NCI-H2107 treated with DMSO at 0.1 percent for 48 hours (cell line): ENCODE results near the gene ARHGEF2.
"Not testable (repeated sequence)": the region's sequence is repeated elsewhere in the genome, so short reads cannot be mapped to it uniquely, and the experiment has no call there.

Source experiments
- DNase-seq: peaks from one replicate; lab custom pipeline; 2025; ENCODE audit not compliant: unreplicated experiment; lab: John Stamatoyannopoulos, UW

The ARHGEF2 gene

DNA sequence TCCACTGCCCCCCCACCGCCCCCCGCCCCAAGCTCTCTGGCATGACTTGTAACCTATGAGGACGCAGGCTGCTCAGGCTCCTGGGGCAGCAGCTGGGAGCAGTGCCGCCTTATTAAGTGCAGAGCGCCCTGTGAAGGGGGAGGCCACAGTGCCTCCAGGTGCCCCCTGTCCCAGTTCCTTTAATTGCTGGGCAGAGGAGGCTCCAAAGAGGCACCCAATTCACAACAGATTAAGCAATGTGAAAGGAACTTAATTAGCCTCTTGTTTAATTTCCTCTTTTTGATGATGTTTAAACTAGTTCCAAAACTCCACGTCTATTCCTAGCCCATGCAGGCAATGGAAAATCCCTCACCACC is 33.9 kb downstream of the ARHGEF2 start:
- DNase-seq, result peak; percentile 36

DNA sequence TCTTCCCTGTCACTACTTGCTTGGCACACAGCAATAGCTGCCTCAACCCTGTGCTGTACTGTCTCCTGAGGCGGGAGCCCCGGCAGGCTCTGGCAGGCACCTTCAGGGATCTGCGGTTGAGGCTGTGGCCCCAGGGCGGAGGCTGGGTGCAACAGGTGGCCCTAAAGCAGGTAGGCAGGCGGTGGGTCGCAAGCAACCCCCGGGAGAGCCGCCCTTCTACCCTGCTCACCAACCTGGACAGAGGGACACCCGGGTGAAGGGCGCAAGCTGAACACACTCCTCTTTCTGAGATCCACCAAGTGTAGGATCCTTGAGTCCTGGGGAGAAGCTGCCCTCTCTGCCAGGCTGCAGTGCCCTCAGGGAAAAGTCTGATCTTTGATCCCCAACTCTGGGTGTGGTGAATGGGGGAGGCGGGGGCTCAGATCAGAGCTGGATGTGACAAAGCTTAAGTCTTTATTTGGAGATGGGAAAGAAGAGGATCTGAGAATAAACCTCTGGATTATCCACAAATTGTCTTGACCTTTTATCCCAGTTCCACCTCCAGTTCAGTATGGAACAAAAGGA is 35.7 kb downstream of the ARHGEF2 start:
- DNase-seq, result no peak

DNA sequence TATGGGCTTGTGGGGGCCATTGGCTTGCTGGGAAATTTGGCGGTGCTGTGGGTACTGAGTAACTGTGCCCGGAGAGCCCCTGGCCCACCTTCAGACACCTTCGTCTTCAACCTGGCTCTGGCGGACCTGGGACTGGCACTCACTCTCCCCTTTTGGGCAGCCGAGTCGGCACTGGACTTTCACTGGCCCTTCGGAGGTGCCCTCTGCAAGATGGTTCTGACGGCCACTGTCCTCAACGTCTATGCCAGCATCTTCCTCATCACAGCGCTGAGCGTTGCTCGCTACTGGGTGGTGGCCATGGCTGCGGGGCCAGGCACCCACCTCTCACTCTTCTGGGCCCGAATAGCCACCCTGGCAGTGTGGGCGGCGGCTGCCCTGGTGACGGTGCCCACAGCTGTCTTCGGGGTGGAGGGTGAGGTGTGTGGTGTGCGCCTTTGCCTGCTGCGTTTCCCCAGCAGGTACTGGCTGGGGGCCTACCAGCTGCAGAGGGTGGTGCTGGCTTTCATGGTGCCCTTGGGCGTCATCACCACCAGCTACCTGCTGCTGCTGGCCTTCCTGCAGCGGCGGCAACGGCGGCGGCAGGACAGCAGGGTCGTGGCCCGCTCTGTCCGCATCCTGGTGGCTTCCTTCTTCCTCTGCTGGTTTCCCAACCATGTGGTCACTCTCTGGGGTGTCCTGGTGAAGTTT is 36.4 kb downstream of the ARHGEF2 start:
- no peak for DNase-seq

DNA sequence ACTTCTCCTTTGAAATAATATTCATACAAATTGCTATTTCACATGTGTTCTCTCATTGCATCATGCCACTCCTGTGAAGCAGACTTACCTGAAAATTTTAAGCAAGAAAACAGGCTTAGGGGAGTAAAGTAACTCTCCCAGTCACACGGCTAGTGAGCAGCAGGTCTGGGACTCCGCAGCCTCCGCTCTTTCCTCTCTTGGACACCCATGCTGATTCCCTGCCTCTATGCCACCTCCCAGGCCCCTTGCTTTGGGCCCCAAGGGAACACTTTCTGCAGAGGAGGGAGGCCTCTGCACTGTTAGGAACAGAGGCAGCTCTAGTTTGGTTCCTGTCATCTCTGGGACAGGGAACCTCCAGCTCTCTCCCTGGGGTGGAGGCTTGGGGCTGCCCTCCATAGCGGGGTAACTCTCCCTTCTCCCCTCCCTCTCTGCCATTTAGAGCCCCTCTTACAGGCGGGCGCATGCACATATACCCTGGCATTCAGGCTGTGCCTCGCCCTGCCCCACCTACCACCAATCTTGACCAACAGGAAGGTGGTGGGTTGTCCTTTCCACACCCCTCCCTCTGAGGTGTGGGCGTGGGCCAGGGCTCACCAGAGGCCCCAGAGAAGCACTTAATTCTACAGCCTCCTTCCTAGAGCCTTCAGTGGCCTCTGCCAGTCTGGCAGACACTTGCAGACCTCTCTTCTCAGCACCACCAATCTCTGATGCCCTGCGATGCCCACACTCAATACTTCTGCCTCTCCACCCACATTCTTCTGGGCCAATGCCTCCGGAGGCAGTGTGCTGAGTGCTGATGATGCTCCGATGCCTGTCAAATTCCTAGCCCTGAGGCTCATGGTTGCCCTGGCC is 37.1 kb downstream of the ARHGEF2 start, which contains the start of gene RXFP4:
TSS of gene RXFP4 (plus strand) at position 646 of the 852 bp plus-strand sequence. CDS start at position 718, 72 bp downstream.
- DNase-seq, result no peak

DNA sequence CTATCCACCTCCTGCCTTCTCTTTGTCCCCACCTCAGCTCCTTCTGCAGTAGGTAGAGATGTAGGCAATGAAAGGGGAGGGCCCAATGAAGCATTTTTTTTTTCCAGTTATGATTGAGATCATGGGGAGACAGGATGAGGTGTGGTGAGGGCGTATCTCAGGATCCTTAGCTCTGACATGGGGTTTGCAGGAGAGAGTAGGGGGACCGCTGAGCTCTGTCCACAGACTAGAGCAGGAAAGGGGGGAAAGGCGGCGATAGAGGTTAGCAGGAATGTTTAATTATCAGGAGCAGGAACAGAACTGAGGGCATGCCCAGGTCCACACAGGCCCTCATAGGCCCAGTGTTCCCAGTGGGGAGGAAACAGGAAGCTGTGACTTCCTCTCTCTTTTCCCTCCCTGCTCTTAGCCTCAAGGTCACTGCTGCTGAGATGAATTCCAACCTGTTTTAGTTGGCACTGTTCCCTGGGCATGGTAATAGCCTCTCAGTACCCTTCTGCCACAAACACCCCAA is 37.8 kb downstream of the ARHGEF2 start:
- DNase-seq, result no peak

DNA sequence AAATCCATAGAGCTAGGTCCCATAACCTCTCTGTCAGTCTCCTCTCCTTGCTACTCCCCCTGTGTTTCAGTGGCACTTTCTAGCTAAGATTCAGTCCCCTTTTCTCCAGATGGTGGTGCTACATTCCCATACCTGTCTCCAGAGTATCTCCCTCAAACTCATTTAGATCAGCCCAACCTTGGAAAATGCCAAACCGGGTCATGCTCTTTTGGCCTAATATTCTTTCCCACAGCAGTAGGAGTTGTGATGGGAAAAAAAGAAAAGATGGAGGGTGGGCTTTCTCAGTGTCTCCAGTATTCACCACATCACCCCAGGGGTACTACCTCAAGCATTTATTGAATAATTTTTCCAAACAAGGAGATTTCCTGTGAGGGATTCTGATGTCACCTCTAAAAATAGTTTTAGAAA is 40.1 kb downstream of the ARHGEF2 start:
- peak; percentile 90 for DNase-seq

DNA sequence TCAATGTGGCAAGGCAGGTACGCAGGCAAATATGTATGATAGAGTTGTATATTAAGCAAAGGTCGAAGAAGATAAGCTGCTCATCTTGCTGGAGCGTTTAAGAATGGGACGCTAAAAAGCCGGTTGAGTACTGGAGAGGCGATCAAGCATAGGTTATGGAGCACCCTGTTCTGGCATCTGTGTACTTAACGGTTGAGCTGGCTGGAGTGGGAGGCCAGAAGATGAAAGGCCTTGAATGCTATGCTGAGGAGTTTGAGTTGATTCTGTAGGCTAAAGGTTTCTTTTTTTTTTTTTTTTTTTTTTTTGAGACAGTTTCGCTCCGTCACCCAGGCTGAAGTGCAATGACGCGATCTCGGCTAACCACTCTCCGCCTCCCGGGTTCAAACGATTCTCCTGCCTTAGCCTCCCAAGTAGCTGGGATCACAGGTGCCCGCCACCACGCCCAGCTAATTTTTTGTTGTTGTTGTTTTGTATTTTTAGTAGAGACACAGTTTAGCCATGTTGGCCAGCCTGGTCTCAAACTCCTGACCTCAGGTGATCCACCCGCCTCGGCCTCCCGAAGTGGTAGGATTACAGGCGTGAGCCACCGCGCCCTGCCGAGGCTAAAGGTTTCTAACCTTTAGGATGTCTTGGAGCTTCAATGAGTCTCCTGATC is 43.3 kb downstream of the ARHGEF2 start:
- DNase-seq, result peak; percentile 59

DNA sequence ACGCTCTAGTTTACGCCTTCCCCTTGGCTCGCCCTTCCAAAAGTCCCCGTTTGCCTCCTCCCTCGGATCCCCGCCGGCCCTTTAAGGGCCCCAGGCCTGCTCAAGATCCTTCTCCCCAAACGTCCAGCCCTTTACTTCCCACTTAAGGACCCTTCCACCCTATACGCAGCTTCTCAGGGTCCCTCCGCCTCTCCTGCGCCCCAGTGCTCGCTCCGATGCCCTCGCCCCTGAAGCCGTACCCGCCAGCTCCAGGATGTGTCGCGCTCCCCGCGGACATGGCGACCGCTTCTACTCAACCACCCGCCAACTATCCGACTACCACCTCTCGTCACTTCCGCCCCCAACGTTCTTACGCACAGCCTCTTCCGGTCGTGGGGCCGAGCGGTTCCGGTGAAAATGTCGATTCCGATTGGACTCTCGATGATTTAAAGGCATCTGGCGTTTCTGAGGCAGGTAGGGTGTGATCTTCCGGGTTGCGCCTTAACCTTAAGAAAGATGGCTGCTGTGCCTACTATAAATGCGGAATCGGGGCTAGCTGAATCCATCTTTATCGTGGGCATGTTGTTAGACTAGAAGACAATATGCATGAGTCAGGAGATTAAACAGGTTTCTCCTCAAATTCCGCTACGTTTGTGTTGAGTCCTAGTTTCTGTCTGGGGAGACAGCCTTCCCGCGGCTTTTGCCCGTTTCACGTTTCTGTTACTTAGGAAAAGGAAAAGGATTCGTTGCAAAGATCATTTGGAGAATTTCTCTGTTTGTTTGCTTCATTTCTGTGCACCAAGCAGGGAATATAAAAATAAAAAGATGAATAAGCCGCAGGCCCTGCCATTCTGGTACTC is 44.0 kb downstream of the ARHGEF2 start, which contains the start of gene KHDC4:
TSS of gene KHDC4 (minus strand) at position 317 of the 839 bp plus-strand sequence. CDS start at position 277, 40 bp downstream.
- DNase-seq, result peak; percentile 100

DNA sequence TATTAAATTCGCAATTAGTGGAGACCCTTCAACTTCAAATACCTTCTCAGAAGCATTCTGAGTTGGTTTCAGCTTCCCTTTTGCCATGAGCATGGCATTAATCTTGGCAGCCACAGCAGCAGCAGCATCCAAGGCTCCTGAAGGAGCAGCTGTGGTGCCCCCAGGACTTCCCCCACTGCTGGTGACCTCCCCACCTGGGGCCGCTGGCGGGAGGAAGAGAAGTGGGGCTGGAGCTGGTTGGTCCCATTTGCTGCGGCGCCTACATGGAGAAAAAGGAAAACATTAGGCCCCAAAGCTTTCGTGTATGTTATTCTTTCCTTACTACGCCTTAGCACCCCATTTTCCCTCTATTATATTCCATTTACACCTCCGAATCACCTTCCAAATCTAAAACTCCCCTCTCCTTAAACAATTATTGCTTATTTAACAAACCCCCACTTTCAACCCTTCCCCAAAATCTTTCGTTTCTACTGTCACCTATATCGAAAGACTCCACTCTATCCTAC is 44.7 kb downstream of the ARHGEF2 start:
- DNase-seq, result no peak

DNA sequence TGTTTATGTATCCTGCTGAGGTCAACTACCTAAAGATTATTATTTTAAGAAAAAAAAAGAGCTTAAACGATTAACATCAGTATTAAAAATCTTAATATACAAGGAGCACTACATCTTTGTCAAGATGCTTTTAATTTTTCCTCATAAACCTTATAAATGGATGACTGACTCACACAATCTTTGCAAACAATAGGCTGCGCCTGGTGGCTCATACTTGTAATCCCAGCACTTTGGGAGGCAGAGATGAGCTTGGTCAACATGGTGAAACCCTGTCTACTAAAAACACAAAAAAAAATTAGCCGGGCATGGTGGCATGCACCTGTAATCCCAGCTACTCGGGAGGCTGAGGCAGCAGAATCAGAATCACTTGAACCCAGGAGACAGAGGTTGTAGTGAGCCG is 45.9 kb downstream of the ARHGEF2 start:
- no peak for DNase-seq

DNA sequence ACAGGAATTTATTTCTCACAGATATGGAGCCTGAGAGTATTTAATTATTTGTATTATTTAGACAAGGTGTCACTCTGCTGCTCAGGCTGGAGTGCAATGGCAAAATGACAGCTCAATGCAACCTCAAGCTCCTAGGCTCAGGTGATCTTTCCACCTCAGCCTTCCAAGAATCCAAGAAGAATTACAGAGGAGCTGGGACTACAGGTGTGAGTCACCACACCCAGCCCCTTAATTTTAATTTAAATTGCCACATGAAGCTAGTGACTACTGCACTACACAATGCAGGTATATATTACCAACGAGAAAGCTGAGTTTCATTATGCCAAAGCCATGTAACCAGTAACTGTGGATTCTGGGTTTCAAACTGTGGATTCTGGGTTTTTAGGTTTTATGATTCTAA is 46.3 kb downstream of the ARHGEF2 start:
- no peak for DNase-seq

DNA sequence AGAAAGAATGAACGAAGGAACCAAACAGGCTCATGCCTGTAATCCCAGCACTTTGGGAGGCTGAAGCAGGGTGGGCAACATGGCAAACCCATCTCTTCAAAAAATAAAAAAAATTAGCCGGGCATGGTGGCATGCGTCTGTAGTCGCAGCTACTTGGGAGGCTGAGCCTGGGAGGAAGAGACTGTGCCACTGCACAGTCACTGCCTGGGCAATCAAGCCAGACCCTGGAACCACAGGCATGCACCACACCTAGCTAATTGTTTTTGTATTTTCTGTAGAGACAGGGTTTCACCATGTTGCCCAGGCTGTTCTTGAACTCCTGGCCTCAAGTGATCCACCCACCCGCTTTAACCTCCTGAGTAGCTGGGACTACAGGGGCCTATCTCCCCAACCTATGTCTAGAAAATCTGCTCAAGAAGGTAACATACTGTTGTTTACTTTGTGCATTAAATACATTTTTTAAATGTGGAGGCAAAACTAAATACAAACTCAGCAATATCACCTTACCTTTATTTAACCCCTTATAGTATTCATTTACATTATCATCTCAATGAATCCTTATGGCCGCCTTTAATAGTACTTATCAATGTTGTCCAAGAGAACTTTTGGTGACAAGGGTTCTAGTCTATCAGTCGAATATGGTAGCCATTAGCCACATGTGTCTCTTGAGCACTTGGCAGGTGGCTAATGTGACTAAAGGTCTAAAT is 46.9 kb downstream of the ARHGEF2 start:
- no peak for DNase-seq

DNA sequence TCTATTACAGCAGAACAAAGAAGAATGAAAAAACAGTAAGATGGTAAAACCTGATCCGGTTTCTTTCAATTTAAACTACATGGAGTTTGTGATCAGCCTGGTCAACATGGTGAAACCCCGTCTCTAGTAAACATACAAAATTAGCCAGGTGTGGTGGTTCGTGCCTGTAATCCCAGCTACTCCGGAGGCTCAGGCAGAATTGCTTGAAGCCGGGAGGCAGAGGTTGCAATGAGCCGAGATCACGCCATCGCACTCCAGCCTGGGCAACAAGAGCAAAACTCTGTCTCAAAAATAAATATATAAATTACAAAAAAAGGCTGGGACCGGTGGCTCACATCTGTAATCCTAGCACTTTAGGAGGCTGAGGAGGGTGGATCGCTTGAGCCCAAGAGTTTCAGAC is 47.6 kb downstream of the ARHGEF2 start:
- not testable (repeated sequence) for DNase-seq

DNA sequence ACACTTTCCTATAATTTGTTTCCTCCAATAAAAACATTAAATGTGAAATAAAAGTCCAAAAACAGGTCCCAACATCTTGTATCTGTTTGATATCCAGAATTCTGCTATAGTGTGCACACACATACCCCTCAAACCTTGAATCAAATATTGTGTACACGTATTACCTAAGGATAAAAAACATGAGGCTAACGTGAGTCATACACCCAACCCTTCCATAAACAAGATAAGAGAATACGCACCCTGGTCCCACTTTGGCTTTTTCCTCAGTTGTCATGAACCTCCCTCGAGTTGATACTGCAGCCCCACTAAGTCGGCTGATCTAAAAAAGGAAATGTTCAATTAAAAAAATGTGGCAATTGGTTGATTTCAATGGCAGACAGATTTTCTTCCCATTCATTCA is 49.3 kb downstream of the ARHGEF2 start:
- no peak for DNase-seq

DNA sequence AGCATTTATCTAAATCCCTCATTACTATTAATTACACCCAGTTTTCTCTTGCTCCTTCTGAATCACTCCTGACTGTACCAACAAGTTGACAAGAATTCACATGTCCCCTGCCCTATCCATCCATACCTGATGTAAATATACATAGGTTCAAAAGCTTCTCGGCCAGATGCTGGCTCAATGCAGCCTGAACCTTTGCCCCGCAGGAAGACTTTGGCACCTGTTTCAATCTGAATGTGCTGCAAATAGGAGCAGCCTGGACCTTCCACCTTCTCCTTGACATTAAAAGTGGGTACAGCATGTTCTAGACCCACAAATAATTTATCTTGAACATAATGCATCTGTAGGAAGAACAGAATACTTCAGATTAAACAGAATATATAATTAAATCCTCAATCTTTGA is 52.8 kb downstream of the ARHGEF2 start:
- DNase-seq, result no peak

DNA sequence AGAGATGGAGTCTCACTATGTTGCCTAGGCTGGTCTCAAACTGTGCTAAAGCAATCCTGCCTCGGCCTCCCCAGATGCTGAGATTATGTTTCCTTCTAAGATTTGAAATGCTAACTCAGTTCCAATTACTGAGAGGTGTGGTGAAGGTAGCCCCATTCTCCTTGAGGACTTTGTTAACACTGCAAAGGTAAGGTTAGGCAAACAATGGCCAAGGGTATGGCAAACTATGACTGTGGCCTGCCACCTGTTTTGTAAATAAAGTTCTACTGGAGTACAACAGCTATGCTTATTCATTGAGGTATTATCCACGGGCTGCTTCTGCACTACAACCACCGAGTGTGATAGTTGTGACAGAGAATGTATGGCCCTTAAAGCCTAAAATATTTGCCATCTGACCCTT is 57.6 kb downstream of the ARHGEF2 start:
- DNase-seq, result no peak

DNA sequence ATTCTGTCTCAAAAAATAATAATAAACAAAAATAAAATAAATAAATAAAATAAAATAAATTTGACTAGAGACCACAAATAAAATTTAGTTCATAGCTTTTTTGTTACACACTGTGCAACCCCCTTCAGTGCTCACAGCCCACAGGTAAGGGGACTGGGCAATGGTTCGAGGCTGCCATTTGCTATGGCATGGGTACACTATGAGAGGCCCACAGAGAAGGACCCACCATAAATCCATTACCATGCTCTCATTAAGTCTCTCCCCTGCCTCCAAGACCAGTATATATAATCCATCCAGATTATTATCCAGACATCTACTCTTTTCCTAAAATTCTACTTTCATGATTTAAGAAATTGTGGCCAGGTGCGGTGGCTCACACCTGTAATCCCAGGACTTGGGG is 58.5 kb downstream of the ARHGEF2 start:
- no peak for DNase-seq

DNA sequence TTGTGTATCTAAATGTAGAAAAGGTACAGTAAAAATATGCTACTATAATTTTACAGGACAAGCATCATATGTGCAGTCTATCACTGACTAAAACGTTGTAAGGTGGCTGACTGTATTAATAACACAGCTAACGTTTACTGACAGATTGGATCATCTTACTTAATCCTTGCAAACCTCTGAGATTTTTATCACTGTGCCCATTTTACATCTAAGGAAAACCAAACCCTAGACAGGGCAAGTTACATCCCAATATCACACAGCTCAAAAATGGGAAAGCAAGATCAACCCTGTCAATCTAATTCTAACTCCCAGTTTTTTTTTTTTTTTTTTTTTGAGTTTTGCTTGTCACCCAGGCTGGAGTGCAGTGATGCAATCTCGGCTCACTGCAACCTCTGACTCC is 59.7 kb downstream of the ARHGEF2 start:
- DNase-seq, result no peak

DNA sequence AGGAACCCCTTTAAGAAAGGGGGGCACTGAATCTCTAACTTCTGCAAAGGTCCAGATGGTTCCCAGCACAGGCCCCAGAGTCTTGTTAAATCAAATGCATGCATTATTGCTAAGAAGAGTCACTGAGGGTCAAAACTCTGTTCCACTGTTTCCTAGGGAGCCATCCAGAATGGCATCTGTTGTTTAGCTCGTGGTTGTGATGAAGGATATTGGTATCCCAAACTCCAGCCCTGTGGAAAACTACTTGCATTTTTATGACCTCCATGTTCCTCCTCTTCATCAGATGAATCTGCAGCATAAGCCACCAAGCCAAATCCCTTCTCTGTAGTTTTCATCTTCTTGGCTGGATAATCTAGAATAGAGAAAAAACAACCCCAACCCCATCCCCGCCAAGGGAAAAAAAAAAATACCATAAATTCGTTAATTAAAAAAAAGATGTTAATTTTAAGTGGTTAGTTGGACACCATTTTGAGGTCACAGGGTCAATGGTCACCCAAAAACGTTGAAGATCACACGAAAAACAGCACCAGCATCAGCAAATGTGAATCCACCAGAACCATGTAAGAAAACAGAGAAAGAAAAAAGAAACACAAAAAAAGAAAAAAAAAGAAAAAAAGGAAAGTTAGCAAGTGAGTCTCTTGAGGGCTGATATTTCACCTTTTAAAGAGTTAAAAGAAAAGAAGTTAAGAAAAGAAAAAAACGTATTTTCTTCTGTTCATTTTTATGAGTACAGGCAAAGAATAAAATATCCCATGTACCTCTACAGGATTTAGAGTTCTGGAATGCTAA is 64.2 kb downstream of the ARHGEF2 start:
- DNase-seq, result no peak
